GM21576 (cell line): ENCODE results near the gene GRIN1.
"Not testable (repeated sequence)": the region's sequence is repeated elsewhere in the genome, so short reads cannot be mapped to it uniquely, and the experiment has no call there.

ENCODE experiments used
- ATAC-seq: cut with Tn5 transposase; IDR thresholded peaks from one replicate; pipeline ENCODE4 v1.9.1; 2021; ENCODE audit warnings: mild to moderate bottlenecking, moderate library complexity; ENCODE audit not compliant: unreplicated experiment

Gene GRIN1

GRCh38 chr9:137127301-137128157, 11.4 kb upstream of the GRIN1 start:
- no peak for ATAC-seq

GRCh38 chr9:137128158-137128861, 10.6 kb upstream of the GRIN1 start:
- no peak for ATAC-seq

- peak; percentile 18 for ATAC-seq
Measured at GRCh38 chr9:137128862-137129455, 10.0 kb upstream of the GRIN1 start.

GRCh38 chr9:137129456-137130175, 9.3 kb upstream of the GRIN1 start:
- peak; percentile 75 for ATAC-seq

- ATAC-seq = peak; percentile 14
Measured at GRCh38 chr9:137130176-137130755, 8.7 kb upstream of the GRIN1 start.

GRCh38 chr9:137134191-137134590, 4.8 kb upstream of the GRIN1 start:
- ATAC-seq = no peak

GRCh38 chr9:137135154-137135553, 3.8 kb upstream of the GRIN1 start:
- ATAC-seq = not testable (repeated sequence)

- ATAC-seq = no peak
Measured at GRCh38 chr9:137136261-137136880, 2.6 kb upstream of the GRIN1 start.

GRCh38 chr9:137136881-137137607, 1.9 kb upstream of the GRIN1 start:
- ATAC-seq = no peak

- ATAC-seq = no peak
Measured at GRCh38 chr9:137138058-137138721, 764 bp upstream of the GRIN1 start.

- ATAC-seq = no peak
Measured at GRCh38 chr9:137139468-137140150, 655 bp downstream of the GRIN1 start.

GRCh38 chr9:137140151-137141012, 1.4 kb downstream of the GRIN1 start:
- no peak for ATAC-seq

- ATAC-seq = no peak
Measured at GRCh38 chr9:137141050-137141810, 2.3 kb downstream of the GRIN1 start.

GRCh38 chr9:137141976-137142936, 3.3 kb downstream of the GRIN1 start:
- no peak for ATAC-seq

- ATAC-seq = no peak
Measured at GRCh38 chr9:137143459-137143858, 4.5 kb downstream of the GRIN1 start.
